HEK293 (cell line): ENCODE results near the gene MAVS.
A peak's percentile ranks its signal among the peaks of the same experiment; 100 is the strongest.

Experiments used
- AEBP2 ChIP-seq: fragments of 450-650 bp; formaldehyde crosslinking; IDR thresholded peaks from 2 replicates; pipeline ENCODE4 v1.5.1; 2016; ENCODE audit warnings: missing biosample characterization, missing genetic modification characterization, borderline replicate concordance
- BCL11A ChIP-seq: fragments of 450-650 bp; formaldehyde crosslinking; IDR thresholded peaks from 2 replicates; pipeline ENCODE4 v1.5.1; 2016; ENCODE audit warnings: low read depth, missing biosample characterization, missing genetic modification characterization
- GLI2 ChIP-seq: fragments of 450-650 bp; formaldehyde crosslinking; IDR thresholded peaks from 2 replicates; pipeline ENCODE4; 2017; ENCODE audit warnings: missing biosample characterization, missing genetic modification characterization, low read depth, borderline replicate concordance
- GLIS1 ChIP-seq: fragments of 450-650 bp; formaldehyde crosslinking; IDR thresholded peaks from 2 replicates; pipeline ENCODE4 v1.5.1; 2016; ENCODE audit warnings: missing biosample characterization, missing genetic modification characterization
- KLF10 ChIP-seq: fragments of 450-650 bp; IDR thresholded peaks from 2 replicates; pipeline ENCODE4 v1.5.1; 2018; ENCODE audit warnings: missing biosample characterization, mild to moderate bottlenecking, missing genetic modification characterization
- MZF1 ChIP-seq: fragments of 450-650 bp; formaldehyde crosslinking; IDR thresholded peaks from 2 replicates; pipeline ENCODE4 v1.5.1; 2017; ENCODE audit warnings: missing biosample characterization, missing genetic modification characterization, borderline replicate concordance
- TSHZ1 ChIP-seq: fragments of 450-650 bp; formaldehyde crosslinking; IDR thresholded peaks from 2 replicates; pipeline ENCODE4 v1.5.1; 2016; ENCODE audit warnings: missing biosample characterization, missing genetic modification characterization, borderline replicate concordance
- WT1 ChIP-seq: fragments of 450-650 bp; formaldehyde crosslinking; IDR thresholded peaks from 2 replicates; pipeline ENCODE4 v1.5.1; 2016; ENCODE audit warnings: missing biosample characterization, missing genetic modification characterization
- YY2 ChIP-seq: fragments of 450-650 bp; formaldehyde crosslinking; IDR thresholded peaks from 2 replicates; pipeline ENCODE4 v1.5.1; 2016; ENCODE audit warnings: missing biosample characterization, missing genetic modification characterization
- ZBTB21 ChIP-seq: fragments of 450-650 bp; formaldehyde crosslinking; IDR thresholded peaks from 2 replicates; pipeline ENCODE4 v1.5.1; 2017; ENCODE audit warnings: missing biosample characterization, missing genetic modification characterization
- ZEB2 ChIP-seq: fragments of 450-650 bp; formaldehyde crosslinking; IDR thresholded peaks from 2 replicates; pipeline ENCODE4 v1.5.1; 2016; ENCODE audit warnings: missing biosample characterization, missing genetic modification characterization
- ZFP37 ChIP-seq: fragments of 450-650 bp; formaldehyde crosslinking; IDR thresholded peaks from 2 replicates; pipeline ENCODE4 v1.5.1; 2016; ENCODE audit warnings: missing biosample characterization, missing genetic modification characterization
- ZNF169 ChIP-seq: fragments of 450-650 bp; formaldehyde crosslinking; IDR thresholded peaks from 2 replicates; pipeline ENCODE4 v1.5.1; 2016; ENCODE audit warnings: missing biosample characterization, missing genetic modification characterization
- ZNF211 ChIP-seq: fragments of 450-650 bp; formaldehyde crosslinking; IDR thresholded peaks from 2 replicates; pipeline ENCODE4 v1.5.1; 2016; ENCODE audit warnings: low read depth, missing biosample characterization, missing genetic modification characterization
- ZNF24 ChIP-seq: fragments of 450-650 bp; formaldehyde crosslinking; IDR thresholded peaks from 2 replicates; pipeline ENCODE4 v1.5.1; 2016; ENCODE audit warnings: missing biosample characterization, missing genetic modification characterization
- ZNF350 ChIP-seq: fragments of 450-650 bp; formaldehyde crosslinking; IDR thresholded peaks from 2 replicates; pipeline ENCODE4 v1.5.0; 2017; ENCODE audit warnings: missing biosample characterization, mild to moderate bottlenecking, missing genetic modification characterization
- ZNF354C ChIP-seq: fragments of 450-650 bp; formaldehyde crosslinking; IDR thresholded peaks from 2 replicates; pipeline ENCODE4 v1.5.1; 2016; ENCODE audit warnings: missing biosample characterization, missing genetic modification characterization, low read depth, borderline replicate concordance
- ZNF521 ChIP-seq: fragments of 450-650 bp; formaldehyde crosslinking; IDR thresholded peaks from 2 replicates; pipeline ENCODE4 v1.5.1; 2017; ENCODE audit warnings: missing biosample characterization, mild to moderate bottlenecking, missing genetic modification characterization
- ZNF544 ChIP-seq: fragments of 450-650 bp; formaldehyde crosslinking; IDR thresholded peaks from 2 replicates; pipeline ENCODE4 v1.5.0; 2017; ENCODE audit warnings: missing biosample characterization, missing genetic modification characterization
- ZNF560 ChIP-seq: fragments of 450-650 bp; formaldehyde crosslinking; IDR thresholded peaks from 2 replicates; pipeline ENCODE4 v1.5.1; 2017; ENCODE audit warnings: missing biosample characterization, missing genetic modification characterization, borderline replicate concordance
- ZNF571 ChIP-seq: fragments of 450-650 bp; formaldehyde crosslinking; IDR thresholded peaks from 2 replicates; pipeline ENCODE4 v1.5.0; 2017; ENCODE audit warnings: missing biosample characterization, missing genetic modification characterization
- ZNF600 ChIP-seq: fragments of 450-650 bp; formaldehyde crosslinking; IDR thresholded peaks from 2 replicates; pipeline ENCODE4 v1.5.1; 2016; ENCODE audit warnings: missing biosample characterization, missing genetic modification characterization
- ZNF654 ChIP-seq: fragments of 450-650 bp; formaldehyde crosslinking; IDR thresholded peaks from 2 replicates; pipeline ENCODE4 v1.5.1; 2016; ENCODE audit warnings: low read depth, missing biosample characterization, missing genetic modification characterization
- ZNF658 ChIP-seq: fragments of 450-650 bp; formaldehyde crosslinking; IDR thresholded peaks from 2 replicates; pipeline ENCODE4; 2016; ENCODE audit warnings: missing biosample characterization, missing genetic modification characterization
- ZNF664 ChIP-seq: fragments of 450-650 bp; formaldehyde crosslinking; IDR thresholded peaks from 2 replicates; pipeline ENCODE4 v1.5.1; 2016; ENCODE audit warnings: missing biosample characterization, missing genetic modification characterization
- TF ChIP-seq, protein P1 (sequence below): fragments of 450-650 bp; formaldehyde crosslinking; IDR thresholded peaks from 2 replicates; pipeline ENCODE4 v1.5.1; 2016; ENCODE audit warnings: missing biosample characterization, missing genetic modification characterization
- TF ChIP-seq, protein P2 (sequence below): fragments of 450-650 bp; formaldehyde crosslinking; IDR thresholded peaks from 2 replicates; pipeline ENCODE4 v1.5.1; 2016; ENCODE audit warnings: missing biosample characterization, missing genetic modification characterization
- TF ChIP-seq, protein P3 (sequence below): fragments of 450-650 bp; formaldehyde crosslinking; IDR thresholded peaks from 2 replicates; pipeline ENCODE4 v1.5.1; 2016; ENCODE audit warnings: missing biosample characterization, missing genetic modification characterization

Gene MAVS

GRCh38 chr20:3820048-3820900 is 26.4 kb upstream of the MAVS start, which contains the start of gene AP5S1 (continued):
- TF ChIP-seq, protein P1, sequence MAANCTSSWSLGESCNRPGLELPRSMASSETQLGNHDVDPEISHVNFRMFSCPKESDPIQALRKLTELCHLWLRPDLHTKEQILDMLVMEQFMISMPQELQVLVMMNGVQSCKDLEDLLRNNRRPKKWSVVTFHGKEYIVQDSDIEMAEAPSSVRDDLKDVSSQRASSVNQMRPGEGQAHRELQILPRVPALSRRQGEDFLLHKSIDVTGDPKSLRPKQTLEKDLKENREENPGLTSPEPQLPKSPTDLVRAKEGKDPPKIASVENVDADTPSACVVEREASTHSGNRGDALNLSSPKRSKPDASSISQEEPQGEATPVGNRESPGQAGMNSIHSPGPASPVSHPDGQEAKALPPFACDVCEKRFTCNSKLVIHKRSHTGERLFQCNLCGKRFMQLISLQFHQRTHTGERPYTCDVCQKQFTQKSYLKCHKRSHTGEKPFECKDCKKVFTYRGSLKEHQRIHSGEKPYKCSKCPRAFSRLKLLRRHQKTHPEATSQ, result peak; percentile 92
- TF ChIP-seq ZNF521 (tag by site-specific recombination) (no peak), ZBTB21 (tag by site-specific recombination) (peak; percentile 97), WT1 (no peak), BCL11A (tag by site-specific recombination) (peak; percentile 93), TSHZ1 (0 out of 2 replicates have a peak, but pooled peaks have one; percentile 15), ZFP37 (tag by site-specific recombination) (peak; percentile 24; the same call in 1 of the 2 replicates), YY2 (tag by site-specific recombination) (peak; percentile 97), ZNF600 (tag by site-specific recombination) (peak; percentile 85), KLF10 (tag by site-specific recombination) (peak; percentile 72), ZNF544 (tag by site-specific recombination) (no peak), ZNF664 (tag by site-specific recombination) (peak; percentile 48; the same call in 1 of the 2 replicates), ZNF169 (tag by site-specific recombination) (no peak), GLIS1 (no peak; the same call in 1 of the 2 replicates), ZNF658 (tag by site-specific recombination) (no peak), AEBP2 (tag by site-specific recombination) (no peak), MZF1 (tag by site-specific recombination) (no peak), ZNF560 (tag by site-specific recombination) (no peak), ZNF571 (no peak), ZNF350 (tag by site-specific recombination) (no peak), ZNF354C (tag by site-specific recombination) (no peak), ZEB2 (peak; percentile 92), ZNF211 (tag by site-specific recombination) (no peak), GLI2 (tag by site-specific recombination) (no peak), ZNF24 (peak; percentile 84; the same call in 1 of the 2 replicates), ZNF654 (tag by site-specific recombination) (no peak; the same call in 1 of the 2 replicates)
- TF ChIP-seq, protein P2, sequence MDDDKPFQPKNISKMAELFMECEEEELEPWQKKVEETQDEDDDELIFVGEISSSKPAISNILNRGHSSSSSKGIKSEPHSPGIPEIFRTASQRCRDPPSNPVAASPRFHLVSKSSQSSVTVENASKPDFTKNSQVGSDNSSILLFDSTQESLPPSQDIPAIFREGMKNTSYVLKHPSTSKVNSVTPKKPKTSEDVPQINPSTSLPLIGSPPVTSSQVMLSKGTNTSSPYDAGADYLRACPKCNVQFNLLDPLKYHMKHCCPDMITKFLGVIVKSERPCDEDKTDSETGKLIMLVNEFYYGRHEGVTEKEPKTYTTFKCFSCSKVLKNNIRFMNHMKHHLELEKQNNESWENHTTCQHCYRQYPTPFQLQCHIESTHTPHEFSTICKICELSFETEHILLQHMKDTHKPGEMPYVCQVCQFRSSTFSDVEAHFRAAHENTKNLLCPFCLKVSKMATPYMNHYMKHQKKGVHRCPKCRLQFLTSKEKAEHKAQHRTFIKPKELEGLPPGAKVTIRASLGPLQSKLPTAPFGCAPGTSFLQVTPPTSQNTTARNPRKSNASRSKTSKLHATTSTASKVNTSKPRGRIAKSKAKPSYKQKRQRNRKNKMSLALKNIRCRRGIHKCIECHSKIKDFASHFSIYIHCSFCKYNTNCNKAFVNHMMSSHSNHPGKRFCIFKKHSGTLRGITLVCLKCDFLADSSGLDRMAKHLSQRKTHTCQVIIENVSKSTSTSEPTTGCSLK (tag by site-specific recombination), result no peak
- TF ChIP-seq, protein P3, sequence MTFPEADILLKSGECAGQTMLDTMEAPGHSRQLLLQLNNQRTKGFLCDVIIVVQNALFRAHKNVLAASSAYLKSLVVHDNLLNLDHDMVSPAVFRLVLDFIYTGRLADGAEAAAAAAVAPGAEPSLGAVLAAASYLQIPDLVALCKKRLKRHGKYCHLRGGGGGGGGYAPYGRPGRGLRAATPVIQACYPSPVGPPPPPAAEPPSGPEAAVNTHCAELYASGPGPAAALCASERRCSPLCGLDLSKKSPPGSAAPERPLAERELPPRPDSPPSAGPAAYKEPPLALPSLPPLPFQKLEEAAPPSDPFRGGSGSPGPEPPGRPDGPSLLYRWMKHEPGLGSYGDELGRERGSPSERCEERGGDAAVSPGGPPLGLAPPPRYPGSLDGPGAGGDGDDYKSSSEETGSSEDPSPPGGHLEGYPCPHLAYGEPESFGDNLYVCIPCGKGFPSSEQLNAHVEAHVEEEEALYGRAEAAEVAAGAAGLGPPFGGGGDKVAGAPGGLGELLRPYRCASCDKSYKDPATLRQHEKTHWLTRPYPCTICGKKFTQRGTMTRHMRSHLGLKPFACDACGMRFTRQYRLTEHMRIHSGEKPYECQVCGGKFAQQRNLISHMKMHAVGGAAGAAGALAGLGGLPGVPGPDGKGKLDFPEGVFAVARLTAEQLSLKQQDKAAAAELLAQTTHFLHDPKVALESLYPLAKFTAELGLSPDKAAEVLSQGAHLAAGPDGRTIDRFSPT, result 0 out of 2 replicates have a peak, but pooled peaks have one; percentile 17
